Mesenteric fat pad (tissue), 1 donor: ENCODE measurements around the gene IL1RL2. TPM values are rescaled to one million over a fixed set of nuclear protein-coding genes. Genes with fewer than 3 reads are reported as not detected.

Experiments used
- DNase-seq: peaks from one replicate; pipeline ENCODE4 v3.0.0-alpha.2; 2020; ENCODE audit warnings: low spot score
- long read RNA-seq: library from polyadenylated mRNA; unstranded; transcript quantifications from one replicate; pipeline ENCODE4 v2.0.0, GENCODE V29; 2020
- total RNA-seq: library from RNA; stranded (reverse); fragmentation: NEBNext Ultra II Directional; extraction: Animal tissue kit (Norgen Biotek cat#: 25700); gene quantifications from one replicate; pipeline ENCODE4 v1.2.1, GENCODE V29; 2021
- donor health status: DM: yes; HTN: yes; CAD: no.

The IL1RL2 gene
- total RNA-seq: 0.93 TPM
- long read RNA-seq, partial matches to known transcripts: 1 of 6 reads
- long read RNA-seq, other reads (novel, unspliced or antisense): 5 of 6 reads

DNA sequence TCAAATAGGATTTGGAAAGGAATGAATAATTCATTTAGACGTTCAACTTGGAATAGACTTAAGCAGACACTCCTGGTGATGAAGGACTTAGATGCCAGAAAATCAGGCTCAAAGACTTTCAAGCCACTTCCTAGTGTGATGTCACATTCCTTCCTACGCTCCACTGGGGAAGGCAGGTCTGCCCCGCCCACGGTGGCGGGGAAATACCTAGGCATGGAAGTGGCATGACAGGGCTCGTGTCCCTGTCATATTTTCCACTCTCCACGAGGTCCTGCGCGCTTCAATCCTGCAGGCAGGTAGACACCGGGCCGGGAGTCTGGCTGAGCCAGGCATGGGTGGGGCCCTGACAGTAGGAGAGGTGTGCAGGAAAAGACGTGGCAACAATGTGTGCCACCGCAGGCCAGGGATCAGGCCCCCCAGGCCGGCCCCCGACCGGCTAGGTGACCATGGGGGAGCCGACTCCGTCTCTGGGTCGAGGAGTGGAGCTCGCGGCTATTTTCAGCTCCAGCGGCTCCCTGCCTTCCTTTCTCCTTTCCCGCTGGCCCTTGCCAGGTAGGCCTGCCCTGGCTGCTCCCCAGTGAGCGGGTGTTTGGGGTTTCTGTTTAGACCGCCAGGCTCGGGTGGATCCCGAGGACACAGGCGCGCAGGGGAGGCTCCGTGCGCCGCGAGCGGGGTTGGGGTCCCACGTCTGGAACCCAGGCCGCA, at the start of gene IL1RL2:
IL1RL2 (plus strand) TSS at position 233 of the 705 bp plus-strand sequence. CDS start 845 bp downstream, outside the sequence.
- DNase-seq: no peak

DNA sequence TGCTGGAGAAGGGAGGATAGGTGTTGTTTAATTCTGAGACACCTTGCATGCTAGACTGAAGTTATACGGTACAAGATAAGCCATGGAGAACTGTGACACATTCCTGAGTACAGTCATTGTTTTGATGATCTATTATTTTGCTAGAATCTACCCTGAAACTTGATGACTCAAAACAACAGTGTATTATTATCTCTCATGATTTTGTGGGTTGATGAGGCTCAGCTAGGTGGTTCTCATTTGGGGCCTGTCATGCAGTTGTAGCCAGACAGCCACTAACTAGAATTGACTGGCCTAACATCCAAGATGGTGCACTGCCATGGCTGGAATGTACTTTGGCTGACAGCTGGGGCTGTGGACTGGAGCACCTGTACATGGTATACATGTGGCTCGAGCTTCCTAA, 49.7 kb upstream of the IL1RL2 start:
- no peak for DNase-seq

DNA sequence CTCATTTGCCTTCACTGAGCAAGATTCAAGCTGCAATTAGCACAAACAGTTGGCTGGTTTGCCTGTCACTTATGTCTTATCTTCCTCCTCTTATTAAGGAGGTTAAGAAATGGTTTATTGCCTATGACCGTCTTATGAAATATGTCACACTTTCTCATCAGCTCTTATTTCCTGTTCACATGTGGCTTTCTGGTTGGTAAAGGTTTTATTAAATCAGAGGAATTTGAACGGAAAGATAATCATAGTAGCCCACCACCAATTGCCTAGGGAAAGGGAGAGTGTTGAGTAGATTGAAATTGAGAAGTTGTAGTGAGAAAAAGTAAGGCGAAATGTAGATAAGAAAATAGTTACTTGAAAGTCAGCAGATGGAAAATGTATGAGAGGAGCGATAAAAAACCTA, 48.5 kb upstream of the IL1RL2 start:
- DNase-seq: no peak

DNA sequence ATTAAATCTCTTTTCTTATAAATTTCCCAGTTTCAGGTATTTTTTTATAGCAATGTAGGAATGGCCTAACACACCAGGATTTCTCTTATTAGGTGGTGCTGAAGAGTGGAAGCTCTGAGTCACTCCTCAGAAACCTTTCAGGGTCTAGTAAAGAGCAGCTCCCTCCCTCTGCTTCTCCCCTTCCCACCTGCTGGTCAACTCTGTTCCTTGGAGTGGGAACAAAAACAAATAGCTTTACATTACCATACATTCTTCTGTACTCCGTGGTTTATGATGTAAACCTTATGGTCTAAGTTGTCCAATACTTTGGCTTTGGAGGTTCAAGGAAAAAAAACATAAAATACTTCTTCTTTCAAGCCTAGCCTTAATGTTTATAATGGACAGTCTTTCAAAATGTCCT, 47.0 kb upstream of the IL1RL2 start:
- DNase-seq: no peak

DNA sequence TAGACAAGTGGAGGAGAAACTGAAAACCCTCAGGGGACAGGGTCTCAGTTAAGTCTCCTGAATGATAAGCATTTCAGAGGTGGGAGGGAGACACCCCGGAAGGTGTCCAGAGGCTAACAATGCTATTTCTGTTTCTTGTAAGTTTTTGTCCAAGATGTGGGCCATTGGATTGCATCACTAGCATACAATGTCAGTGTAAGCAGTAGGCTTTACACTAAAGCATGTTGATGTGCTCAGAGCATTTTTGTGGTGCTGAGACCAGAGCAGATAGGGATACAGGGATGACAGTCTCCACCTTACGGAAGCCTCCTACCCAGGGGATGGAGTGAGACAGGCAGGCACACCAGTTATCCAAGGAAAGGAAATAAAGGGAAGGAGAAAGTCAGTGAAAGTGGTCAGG, 46.4 kb upstream of the IL1RL2 start:
- no peak for DNase-seq

DNA sequence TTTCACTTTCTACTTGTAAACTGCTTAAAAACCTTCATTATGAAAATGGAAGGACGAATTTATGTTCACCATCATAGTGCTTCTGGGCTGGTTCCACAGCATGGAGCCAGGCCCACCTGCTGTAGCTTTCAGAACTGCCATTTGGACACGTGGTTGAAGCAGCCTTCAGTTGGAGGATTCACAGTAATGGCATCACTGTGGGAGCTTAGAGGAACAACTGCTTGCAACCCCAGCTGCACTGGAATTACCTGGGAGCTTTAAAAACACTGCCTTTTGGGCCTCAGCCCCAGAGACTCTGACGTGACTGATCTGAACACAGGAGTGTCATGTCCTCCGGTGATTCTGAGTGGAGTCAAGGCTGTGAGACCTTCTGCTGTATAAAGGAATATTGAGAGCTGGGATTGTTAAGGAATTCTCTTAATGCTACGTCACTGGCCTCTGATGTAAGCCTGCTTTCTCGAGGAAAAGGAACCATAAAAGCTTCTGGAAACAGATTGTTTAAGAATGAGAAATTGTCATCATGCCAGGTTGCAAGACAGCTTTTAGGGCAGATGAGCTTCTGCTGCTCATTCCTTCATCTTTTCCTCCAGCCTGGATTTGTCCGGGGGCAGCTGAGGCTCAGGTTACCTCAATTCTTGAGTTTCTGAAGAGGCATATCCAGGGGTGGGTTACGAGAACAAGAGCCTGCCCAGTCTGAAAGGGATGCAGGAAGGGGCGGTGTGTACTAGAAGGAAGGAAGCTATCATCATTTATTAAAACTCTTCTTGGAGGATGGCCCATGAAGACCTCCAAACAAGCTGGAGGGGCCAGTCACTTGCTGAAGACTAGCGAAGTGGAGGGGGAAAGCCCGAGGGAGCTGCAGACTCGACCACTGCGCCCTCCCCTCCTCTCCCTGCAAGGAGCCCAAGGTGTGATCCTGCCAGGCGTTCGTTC, 45.5 kb upstream of the IL1RL2 start:
- DNase-seq: no peak

DNA sequence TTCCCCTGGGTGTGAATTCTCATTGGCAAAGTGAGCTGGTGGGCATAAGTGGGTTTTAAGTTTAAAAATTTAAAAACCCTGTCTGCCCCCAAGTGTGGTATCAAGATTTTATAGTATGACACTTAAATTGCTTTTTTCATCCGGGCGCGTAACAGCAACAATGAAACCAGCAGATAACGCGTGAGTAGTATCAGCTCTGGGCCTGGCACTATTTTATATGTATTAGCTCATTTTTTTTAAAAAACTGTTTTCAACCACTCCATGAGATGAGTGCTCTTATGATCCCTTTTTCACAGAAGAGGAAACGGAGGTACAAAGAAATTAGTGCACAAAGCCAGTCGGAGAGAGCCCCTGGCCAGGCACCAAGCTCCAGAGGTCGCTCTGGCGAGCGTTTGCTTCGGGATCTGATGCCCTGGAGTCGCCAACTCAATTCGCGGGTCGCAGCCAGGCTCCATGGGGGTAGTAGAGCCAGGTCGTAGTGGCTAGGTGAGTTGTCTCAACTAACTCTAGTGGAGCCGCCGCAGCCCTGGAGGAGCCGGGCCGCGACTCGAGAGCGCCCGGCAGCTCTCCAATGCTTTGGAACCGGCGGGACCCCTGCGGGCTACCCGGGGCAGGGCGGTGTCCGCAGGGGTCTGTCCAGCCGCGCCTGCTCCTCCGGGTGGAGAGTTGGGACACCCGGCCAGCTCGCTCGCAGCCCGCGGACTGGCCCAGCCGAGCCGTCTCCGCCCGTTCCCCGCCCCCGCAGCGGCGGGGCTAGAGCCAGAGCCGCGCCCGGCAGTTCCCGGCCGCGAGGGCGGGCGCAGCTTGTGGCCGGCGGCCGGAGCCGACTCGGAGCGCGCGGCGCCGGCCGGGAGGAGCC, 44.6 kb upstream of the IL1RL2 start, which contains the start of gene IL1R1:
IL1R1 (plus strand) TSS at position 777 of the 859 bp plus-strand sequence. CDS start 14,979 bp downstream, outside the sequence.
- DNase-seq: peak; percentile 94

DNA sequence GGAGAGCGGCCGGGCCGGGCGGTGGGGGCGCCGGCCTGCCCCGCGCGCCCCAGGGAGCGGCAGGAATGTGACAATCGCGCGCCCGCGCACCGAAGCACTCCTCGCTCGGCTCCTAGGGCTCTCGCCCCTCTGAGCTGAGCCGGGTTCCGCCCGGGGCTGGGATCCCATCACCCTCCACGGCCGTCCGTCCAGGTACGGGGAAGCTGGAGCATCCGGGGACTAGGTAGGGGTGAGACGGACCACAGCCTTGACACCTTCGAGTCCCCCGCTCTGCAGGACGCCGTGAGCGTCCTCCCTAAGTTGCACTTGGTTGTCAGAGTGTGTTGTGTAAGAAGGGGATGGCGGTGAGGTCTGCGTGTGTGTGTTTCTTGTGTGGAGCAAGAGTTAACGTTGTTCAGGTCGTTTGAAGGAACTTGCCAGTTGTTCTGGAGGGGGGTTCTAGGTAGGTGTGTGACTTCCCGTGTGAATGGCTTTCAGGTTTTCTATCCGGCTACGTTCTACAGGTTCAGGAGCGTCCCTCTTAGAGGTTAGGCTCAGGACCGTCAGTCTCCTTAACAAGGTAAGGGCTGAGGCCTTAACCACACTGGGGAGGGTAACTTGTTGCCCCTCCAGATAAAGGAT, 43.9 kb upstream of the IL1RL2 start:
- DNase-seq: no peak

DNA sequence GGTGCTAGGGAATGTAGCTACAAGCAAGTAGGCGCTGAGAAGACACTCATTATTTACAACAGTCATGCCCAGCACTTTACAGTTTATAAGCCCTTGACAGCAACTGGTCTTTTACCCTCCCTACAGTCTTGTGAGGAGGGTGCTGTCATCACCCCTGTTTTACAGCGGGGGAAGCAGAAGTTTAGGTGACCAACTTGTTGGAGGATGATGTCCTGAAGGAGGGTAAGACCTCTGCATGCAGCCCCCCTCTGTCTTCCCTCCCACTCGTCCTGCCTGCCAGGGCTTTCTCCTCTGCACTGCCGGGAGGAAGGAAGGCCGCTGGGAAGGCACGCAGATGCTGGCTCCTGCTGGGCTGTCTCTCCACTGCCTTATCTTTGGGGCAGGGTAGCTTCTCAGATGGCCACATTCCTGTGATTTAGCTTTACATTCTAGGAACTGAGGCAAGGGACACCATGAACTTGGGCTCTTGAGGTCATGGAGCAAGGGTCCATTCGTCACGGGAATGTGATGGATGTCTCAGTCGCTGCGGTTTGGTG, 43.3 kb upstream of the IL1RL2 start:
- no peak for DNase-seq

DNA sequence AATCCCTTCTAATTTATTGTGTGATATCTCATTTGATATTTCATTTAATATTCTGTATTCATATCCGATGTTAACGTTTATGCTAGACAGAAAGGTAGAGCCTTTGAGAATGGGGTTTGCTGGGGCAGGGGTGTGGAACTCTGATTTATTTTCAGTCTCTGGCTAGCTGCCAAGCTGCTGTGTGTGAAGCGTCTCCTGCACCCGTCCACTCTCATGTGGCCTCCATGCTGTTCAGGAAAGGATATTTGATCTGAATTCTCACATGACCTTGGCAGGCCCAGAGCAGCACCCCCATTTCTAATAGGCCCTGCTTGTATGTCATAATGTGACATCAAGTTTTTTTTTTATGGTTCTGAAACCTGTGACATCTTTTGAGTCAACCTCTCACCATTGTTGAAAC, 42.7 kb upstream of the IL1RL2 start:
- DNase-seq: no peak

DNA sequence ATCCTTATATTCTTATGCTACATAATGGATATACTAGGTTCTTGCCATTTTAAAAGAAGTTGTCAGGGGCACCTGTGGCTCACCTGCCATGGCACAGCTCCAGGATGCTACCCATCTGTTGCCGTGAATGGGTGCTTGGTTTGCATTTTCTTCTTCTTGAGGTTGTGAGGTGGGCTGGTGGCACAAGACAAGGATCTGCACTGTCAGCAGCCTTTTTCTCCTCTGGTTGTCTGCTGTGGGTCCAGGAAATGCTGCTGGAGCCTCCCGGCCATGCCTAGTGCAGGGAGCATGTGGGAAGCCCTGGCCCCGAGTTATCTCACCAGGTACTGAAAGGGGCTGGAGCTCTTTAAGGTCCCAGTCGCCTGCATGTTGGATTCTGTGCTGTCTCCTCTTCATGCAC, 41.7 kb upstream of the IL1RL2 start:
- DNase-seq: no peak

DNA sequence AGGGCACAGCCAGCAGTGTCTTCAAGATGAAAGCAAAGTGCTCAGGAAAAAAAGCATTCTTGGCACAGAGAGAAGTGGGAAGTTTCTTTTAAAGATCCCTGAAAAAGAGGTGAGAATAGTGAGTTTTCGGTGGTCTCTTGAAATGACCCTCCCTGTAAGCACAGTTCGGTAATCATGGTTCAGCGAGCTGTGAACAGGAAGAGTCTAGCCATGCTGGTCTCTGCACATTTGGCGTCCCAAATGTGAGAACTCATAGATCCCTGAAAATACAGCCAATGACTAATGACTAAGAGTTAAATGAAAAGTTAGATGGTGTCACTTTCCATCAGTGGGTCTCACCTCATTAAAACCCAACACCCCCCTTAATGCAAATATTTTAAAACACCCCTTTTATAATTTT, 40.9 kb upstream of the IL1RL2 start:
- DNase-seq: no peak

DNA sequence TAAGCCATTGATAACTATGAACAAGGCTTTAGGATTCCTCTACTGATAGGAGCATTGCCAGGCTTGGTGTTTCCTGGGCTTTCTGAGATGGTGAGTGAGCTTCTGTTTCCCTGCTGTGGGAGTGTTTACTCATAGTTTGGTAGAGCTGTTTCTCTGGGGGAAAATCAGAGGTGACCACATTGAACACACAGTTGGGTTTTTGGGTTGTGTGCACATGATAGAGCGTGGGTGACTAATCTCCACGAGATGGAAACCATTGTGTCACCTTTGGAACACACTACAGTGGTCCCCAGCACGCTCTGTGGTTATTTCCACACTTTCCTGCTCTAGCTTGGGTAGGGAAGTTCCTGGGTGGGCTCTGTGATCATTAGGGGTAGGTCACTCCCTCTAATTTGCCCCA, 38.9 kb upstream of the IL1RL2 start:
- DNase-seq: no peak

DNA sequence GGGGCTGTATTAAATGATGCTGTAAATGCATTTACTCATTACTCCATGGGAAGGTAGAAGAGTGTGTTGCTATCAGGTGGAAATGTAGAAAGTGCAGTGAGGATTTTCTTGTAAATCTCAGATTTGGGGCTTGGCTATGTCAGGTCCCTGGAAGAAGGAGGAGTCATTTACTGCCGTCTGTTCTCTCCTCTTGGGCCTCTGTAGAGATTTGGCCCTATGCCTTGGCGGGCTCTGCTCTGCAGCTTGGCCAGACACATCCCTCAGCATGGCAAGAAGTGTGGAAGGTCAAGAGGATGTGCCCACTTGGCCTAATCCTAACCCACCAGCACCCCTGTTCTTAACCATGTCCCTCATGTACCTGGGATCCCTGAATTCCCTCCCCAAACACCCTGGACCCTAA, 37.6 kb upstream of the IL1RL2 start:
- no peak for DNase-seq

DNA sequence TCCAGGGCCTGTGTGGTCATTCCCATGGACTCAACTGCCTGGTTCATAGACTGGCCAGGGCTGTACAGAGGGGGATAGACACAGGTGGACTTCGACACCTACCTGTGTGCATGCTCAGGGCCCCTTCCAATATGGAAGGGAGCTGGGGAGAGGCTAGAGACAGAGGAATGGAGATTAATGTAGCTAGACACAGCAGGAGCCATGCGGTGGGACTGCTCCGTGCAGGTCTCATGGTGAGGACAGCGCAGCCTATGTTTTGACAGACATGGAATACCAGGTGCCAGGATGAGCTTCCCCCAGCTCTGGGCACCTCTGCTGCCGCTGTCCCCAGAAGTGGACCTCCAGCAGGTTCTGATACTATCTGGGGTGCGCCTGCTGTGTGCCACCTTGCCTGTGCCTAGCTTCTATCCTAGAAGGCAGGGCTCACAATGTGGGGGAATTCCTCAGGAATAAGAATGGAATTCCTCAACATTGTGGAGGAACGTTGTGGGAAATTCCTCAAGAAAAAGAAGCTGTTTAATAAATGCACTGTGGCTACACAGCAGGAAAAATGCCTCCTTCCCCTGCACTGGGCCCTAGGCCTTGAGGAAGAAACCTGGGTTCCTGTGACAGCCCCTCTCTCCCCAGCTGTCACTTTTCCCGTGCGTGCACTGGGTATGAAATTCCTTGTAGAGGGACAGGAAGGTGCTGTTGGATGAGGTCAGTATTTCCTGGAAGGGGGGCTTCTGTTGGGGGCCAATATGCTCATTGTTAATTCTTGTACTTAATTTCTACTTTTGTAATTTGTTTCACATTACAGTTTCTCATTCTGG, 37.0 kb upstream of the IL1RL2 start:
- DNase-seq: no peak

DNA sequence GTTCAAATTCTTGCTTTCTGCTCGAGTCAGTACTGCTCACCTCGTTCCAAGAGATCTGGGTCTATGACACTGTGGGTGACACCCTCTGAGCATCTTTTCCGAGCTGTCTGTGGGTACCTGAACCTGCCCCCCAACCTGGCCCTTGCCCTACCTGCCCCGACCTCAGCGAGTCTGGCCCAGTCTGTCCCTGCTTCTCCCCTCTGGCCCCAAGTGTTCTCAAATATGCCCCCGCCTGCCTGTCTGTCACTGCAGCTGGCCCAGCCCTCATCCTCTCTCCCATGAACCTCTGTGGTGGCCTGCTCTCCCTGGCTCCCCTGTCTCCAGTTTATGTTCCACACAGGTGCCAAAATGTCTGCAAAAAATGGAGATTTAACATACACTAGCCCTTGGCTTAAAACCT, 32.5 kb upstream of the IL1RL2 start:
- DNase-seq: no peak

DNA sequence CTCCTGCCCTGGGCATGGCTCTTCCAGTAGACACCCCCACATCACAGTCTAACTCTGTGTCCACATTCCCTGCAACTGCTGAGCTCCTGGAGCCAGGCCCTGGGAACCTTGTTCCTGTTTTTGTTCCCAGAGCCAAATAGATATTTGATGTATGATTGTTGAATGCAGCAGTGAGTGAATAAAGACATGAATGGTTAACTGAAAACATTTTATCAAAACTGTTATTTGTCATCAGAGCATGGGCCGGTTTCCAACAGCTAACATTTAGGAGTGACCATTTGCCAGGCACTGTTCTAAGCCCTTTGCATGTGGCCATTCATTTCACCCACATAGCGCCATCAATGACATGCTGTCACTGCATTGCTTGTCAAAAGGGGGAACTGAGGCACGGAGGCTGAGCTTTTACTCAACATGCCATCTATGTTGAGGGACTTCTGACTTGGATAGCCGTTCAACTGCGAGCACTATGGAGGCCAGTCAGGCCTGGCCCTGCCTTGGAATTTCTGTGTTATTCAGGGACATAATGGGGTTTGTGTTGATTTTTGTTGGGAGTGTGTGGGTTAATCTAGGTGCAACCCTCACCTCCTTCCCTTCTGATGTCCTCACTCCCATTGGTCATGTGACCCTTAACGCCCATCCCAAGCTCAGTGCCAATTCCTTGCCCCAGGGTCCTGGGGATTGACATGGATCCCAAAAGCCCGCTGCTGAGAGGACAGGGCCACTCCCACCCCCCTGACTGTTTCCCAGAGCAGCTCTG, 31.7 kb upstream of the IL1RL2 start:
- DNase-seq: no peak

DNA sequence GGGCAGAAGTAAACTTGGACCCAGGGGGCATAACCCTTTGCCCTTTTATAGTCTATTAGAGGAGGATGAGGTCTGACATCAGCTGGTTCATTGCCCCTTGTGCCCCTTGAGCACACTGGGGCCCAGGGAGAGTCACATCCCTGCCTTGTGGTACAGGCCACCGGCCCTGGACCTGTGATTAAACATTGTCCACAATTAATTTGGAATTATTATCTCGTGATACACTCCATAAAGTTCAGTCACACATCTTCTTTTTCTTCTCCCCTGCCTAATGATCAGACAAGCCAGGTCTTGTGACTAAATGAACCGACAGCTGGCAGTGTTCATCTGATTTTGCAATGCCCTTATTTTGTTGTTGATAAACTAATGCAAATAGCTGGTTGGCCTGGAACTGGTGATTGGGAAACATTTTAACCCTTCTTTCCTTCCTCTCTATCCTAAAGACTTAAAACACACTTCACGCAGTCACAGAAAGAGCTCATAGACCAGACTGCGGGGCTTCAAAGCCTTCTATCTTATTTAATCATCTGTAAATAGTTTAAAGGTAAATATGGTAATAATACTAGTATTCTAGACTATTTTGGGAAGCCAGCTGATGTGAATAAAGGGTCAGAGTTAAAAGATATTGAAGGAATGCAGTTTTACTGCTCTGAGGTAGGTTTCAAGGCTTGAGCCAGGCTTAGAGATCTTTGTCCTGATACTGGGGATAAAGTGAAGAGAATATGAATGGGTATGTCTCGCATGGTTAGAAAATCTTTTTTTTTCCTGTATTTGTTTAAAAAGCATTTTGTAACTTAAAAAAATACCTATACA, 30.9 kb upstream of the IL1RL2 start:
- no peak for DNase-seq
